HEK293T (cell line): ENCODE measurements around the gene HYAL3.

ENCODE experiments used
- ARNT ChIP-seq: fragments of 450-650 bp; IDR thresholded peaks from 2 replicates; pipeline ENCODE4 v1.6.1; 2017; ENCODE audit warnings: mild to moderate bottlenecking
- BHLHE40 ChIP-seq: fragments of 450-650 bp; IDR thresholded peaks from 2 replicates; pipeline ENCODE4 v1.6.1; 2016; ENCODE audit warnings: mild to moderate bottlenecking, moderate library complexity, borderline replicate concordance
- CTBP1 ChIP-seq: fragments of 450-650 bp; IDR thresholded peaks from 2 replicates; pipeline ENCODE4 v1.6.1; 2016; ENCODE audit warnings: borderline replicate concordance
- FOXK2 ChIP-seq: fragments of 450-650 bp; IDR thresholded peaks from 2 replicates; pipeline ENCODE4 v1.6.1; 2016; ENCODE audit warnings: mild to moderate bottlenecking
- FOXM1 ChIP-seq: fragments of 450-650 bp; IDR thresholded peaks from 2 replicates; pipeline ENCODE4 v1.6.1; 2017; ENCODE audit warnings: mild to moderate bottlenecking, borderline replicate concordance
- HDGF ChIP-seq: fragments of 450-650 bp; IDR thresholded peaks from 2 replicates; pipeline ENCODE4 v1.6.1; 2017; ENCODE audit warnings: antibody characterized with exemption, borderline replicate concordance
- LEF1 ChIP-seq: fragments of 450-650 bp; IDR thresholded peaks from 2 replicates; pipeline ENCODE4 v1.6.1; 2017; ENCODE audit warnings: mild to moderate bottlenecking, borderline replicate concordance
- NFRKB ChIP-seq: fragments of 450-650 bp; IDR thresholded peaks from 2 replicates; pipeline ENCODE4 v1.6.1; 2016; ENCODE audit warnings: mild to moderate bottlenecking, moderate library complexity
- PKNOX1 ChIP-seq: fragments of 450-650 bp; IDR thresholded peaks from 2 replicates; pipeline ENCODE4 v1.6.1; 2016
- SP1 ChIP-seq: fragments of 450-650 bp; IDR thresholded peaks from 2 replicates; pipeline ENCODE4 v1.6.1; 2017
- SUZ12 ChIP-seq: fragments of 450-650 bp; IDR thresholded peaks from 2 replicates; pipeline ENCODE4 v1.6.1; 2016; ENCODE audit warnings: mild to moderate bottlenecking
- TARDBP ChIP-seq: fragments of 450-650 bp; IDR thresholded peaks from 2 replicates; pipeline ENCODE4 v1.6.1; 2016
- ZNF384 ChIP-seq: fragments of 450-650 bp; IDR thresholded peaks from 2 replicates; pipeline ENCODE4 v1.6.1; 2016

GRCh38 chr3:50266836-50267235 lies 32.4 kb downstream of the HYAL3 start:
- TF ChIP-seq BHLHE40 (no peak), HDGF (no peak), NFRKB (no peak), SUZ12 (no peak), PKNOX1 (no peak), TARDBP (no peak), SP1 (no peak), FOXK2 (no peak), ARNT (no peak), FOXM1 (no peak), LEF1 (no peak), ZNF384 (no peak), CTBP1 (no peak)
